ENCODE data around the gene SKIC8. TPM values are rescaled to one million over a fixed set of nuclear protein-coding genes. Genes with fewer than 3 reads are reported as not detected.
A peak's percentile ranks its signal among the peaks of the same experiment; 100 is the strongest.

Gene SKIC8
- total RNA-seq, 4 donors from 2014 or later: 55.2 to 62.2 (median 59.4) TPM

GRCh38 chr15:78319588-78319987 lies 20.2 kb upstream of the SKIC8 start:
- WGBS, 2 donors: 89 to 91% methylated on average over 10 of the region's 10 CpGs
- H3K4me3 ChIP-seq (ENCODE audit: low read depth, poor library complexity, severe bottlenecking): no peak overlapping the region
- TF ChIP-seq, protein P1, sequence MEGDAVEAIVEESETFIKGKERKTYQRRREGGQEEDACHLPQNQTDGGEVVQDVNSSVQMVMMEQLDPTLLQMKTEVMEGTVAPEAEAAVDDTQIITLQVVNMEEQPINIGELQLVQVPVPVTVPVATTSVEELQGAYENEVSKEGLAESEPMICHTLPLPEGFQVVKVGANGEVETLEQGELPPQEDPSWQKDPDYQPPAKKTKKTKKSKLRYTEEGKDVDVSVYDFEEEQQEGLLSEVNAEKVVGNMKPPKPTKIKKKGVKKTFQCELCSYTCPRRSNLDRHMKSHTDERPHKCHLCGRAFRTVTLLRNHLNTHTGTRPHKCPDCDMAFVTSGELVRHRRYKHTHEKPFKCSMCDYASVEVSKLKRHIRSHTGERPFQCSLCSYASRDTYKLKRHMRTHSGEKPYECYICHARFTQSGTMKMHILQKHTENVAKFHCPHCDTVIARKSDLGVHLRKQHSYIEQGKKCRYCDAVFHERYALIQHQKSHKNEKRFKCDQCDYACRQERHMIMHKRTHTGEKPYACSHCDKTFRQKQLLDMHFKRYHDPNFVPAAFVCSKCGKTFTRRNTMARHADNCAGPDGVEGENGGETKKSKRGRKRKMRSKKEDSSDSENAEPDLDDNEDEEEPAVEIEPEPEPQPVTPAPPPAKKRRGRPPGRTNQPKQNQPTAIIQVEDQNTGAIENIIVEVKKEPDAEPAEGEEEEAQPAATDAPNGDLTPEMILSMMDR (IDR thresholded peaks at IDR 0.05): no peak
- no peak for TF ChIP-seq POLR2A (IDR thresholded peaks at IDR 0.05)
- DNase-seq (ENCODE audit: low spot score in 2 of 2): no peak
- intact Hi-C loops (cut with DNase I; ENCODE audit: low total_unique reads): no loop called here

- TF ChIP-seq, protein P1 (IDR thresholded peaks at IDR 0.05): no peak
- no peak for TF ChIP-seq POLR2A (IDR thresholded peaks at IDR 0.05)
- intact Hi-C loops (cut with DNase I; ENCODE audit: low total_unique reads): no loop called here
- 55 to 77% methylated on average over 8 of the region's 8 CpGs for WGBS, 2 donors
- no peak for DNase-seq (ENCODE audit: low spot score in 2 of 2)
- H3K4me3 ChIP-seq (ENCODE audit: low read depth, poor library complexity, severe bottlenecking): no peak overlapping the region
Measured at GRCh38 chr15:78317145-78317836, 17.9 kb upstream of the SKIC8 start.

- H3K4me3 ChIP-seq (ENCODE audit: low read depth, poor library complexity, severe bottlenecking): no peak overlapping the region
- TF ChIP-seq, protein P1 (IDR thresholded peaks at IDR 0.05): no peak
- no peak for TF ChIP-seq POLR2A (IDR thresholded peaks at IDR 0.05)
- 50 to 61% methylated on average over 17 of the region's 17 CpGs for WGBS, 2 donors
- intact Hi-C loops (cut with DNase I; ENCODE audit: low total_unique reads): no loop called here
- DNase-seq (ENCODE audit: low spot score in 2 of 2): peak in 1 of 2 donors; percentile 74
Measured at GRCh38 chr15:78316283-78317083, 17.1 kb upstream of the SKIC8 start.

DNA sequence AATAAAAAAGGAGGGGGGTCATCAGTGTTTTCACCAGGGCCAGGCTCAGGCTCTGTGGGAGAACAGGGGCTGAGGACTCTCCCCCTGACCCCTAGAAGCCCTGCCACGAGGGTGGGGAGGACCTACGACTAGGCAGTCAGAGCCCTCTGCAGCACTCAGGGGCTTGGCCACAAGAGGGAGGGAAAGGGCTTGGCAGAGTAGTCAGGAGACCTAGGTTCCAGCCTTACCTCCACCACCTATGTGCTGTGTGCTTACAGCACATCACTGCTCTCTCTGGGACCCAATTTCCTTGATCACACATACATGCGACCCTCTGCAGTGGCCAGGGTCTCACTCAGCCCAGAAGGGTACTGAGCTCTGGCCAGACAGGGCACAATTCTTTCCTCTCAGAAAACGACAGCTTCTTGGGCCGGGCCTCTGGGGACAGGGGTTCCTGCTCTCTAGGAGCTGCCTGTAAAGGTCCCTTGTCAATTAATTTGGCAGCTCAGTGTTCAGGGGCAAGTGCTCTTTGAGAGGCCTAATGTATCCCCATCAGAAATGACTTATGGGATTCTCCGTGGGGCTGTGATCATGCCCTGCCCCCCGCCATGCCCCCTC lies 16.4 kb upstream of the SKIC8 start:
- H3K4me3 ChIP-seq (ENCODE audit: low read depth, poor library complexity, severe bottlenecking): no peak overlapping the region
- TF ChIP-seq POLR2A (IDR thresholded peaks at IDR 0.05): no peak
- TF ChIP-seq, protein P1 (IDR thresholded peaks at IDR 0.05): no peak
- intact Hi-C loops (cut with DNase I; ENCODE audit: low total_unique reads): no loop called here
- 70 to 80% methylated on average over 7 of the region's 7 CpGs for WGBS, 2 donors
- DNase-seq (ENCODE audit: low spot score in 2 of 2): peak in 1 of 2 donors; percentile 40

- WGBS, 2 donors: 76 to 96% methylated on average over 7 of the region's 7 CpGs
- H3K4me3 ChIP-seq (ENCODE audit: low read depth, poor library complexity, severe bottlenecking): no peak overlapping the region
- DNase-seq (ENCODE audit: low spot score in 2 of 2): peak in 1 of 2 donors; percentile 56
- TF ChIP-seq, protein P1 (IDR thresholded peaks at IDR 0.05): no peak
- TF ChIP-seq POLR2A (IDR thresholded peaks at IDR 0.05): no peak
- intact Hi-C loops (cut with DNase I; ENCODE audit: low total_unique reads): no loop called here
Measured at GRCh38 chr15:78314181-78314581, 14.8 kb upstream of the SKIC8 start.
